Peyer's patch (tissue), 4 donors: ENCODE results near the gene CENPT. TPM values are rescaled to one million over a fixed set of nuclear protein-coding genes. Genes with fewer than 3 reads are reported as not detected.

ENCODE experiments used
- DNase-seq, 3 donors: peaks; one replicate each; pipeline ENCODE4 v3.0.0-alpha.2; 2017 to 2019
- H3K27ac ChIP-seq, 4 donors: fragments of 200-600 bp; sonication (generic); one replicate each; pipeline ENCODE4 v1.5.1; 2016 to 2019
- H3K27me3 ChIP-seq, 2 donors: fragments of 200-600 bp; sonication (generic); one replicate each; pipeline ENCODE4 v1.5.1; 2019
- H3K36me3 ChIP-seq, 3 donors: fragments of 200-600 bp; sonication (generic); one replicate each; pipeline ENCODE4 v1.5.1; 2016 to 2019
- H3K4me1 ChIP-seq, 4 donors: fragments of 200-600 bp; sonication (generic); one replicate each; pipeline ENCODE4 v1.5.1; 2016 to 2019
- H3K4me3 ChIP-seq, 4 donors: fragments of 200-600 bp; sonication (generic); 1 replicate in 3 of 4; 2 replicates in 1 of 4; pipeline ENCODE4 v1.5.1; 2016 to 2019; ENCODE audit warnings: mild to moderate bottlenecking in 1 of 4
- H3K9me3 ChIP-seq, 4 donors: fragments of 200-600 bp; sonication (generic); one replicate each; pipeline ENCODE4 v1.5.1; 2016 to 2019; ENCODE audit warnings: mild to moderate bottlenecking in 1 of 4
- CTCF ChIP-seq, 6 experiments: fragments of 450-650 bp in 4 of 6; fragments of 200-600 bp in 2 of 6; sonication (generic) in 1 of 6; IDR thresholded peaks; one replicate each; pipeline ENCODE4 v1.5.1; 2017 to 2019; ENCODE audit warnings: antibody characterized with exemption in 6 of 6, mild to moderate bottlenecking in 3 of 6, moderate library complexity in 1 of 6
- POLR2A ChIP-seq, 2 donors: fragments of 450-650 bp; IDR thresholded peaks; one replicate each; pipeline ENCODE4 v1.5.1; 2017; ENCODE audit warnings: antibody characterized with exemption in 2 of 2, mild to moderate bottlenecking in 2 of 2, moderate library complexity in 2 of 2
- total RNA-seq, 4 donors: library from RNA; depleted of rRNA; stranded (reverse); fragments of >200 nt; gene quantifications; one replicate each; pipeline ENCODE4 v1.1.0, GENCODE V29; 2016

The CENPT gene
- total RNA-seq, 4 donors from 2014 or later = 64.8 to 138 (median 94.6) TPM

GRCh38 chr16:67790071-67790470 lies 57.4 kb downstream of the CENPT start:
- Histone ChIP-seq H3K9me3 (no peaks in the 10 kb centered on the region), H3K4me3 (no peak overlapping the region), H3K36me3 (no peaks in the 10 kb centered on the region), H3K27me3 (no peaks in the 10 kb centered on the region), H3K4me1 (no peaks in the 10 kb centered on the region), H3K27ac (no peak overlapping the region)
- no peak for TF ChIP-seq POLR2A (IDR thresholded peaks at IDR 0.05)
- DNase-seq = no peak

GRCh38 chr16:67786491-67786890 lies 61.0 kb downstream of the CENPT start:
- H3K9me3 ChIP-seq = no peaks in the 10 kb centered on the region
- DNase-seq = no peak
- no peak overlapping the region for H3K4me3 ChIP-seq
- H3K36me3 ChIP-seq = no peaks in the 10 kb centered on the region
- no peak overlapping the region for H3K27ac ChIP-seq
- no peaks in the 10 kb centered on the region for H3K27me3 ChIP-seq
- no peak for TF ChIP-seq POLR2A (IDR thresholded peaks at IDR 0.05)
- no peak for TF ChIP-seq CTCF (IDR thresholded peaks at IDR 0.05)
- peaks cover 0 to under 1% (median 0%) of the 10 kb centered on the region in 4 donors for H3K4me1 ChIP-seq

DNA sequence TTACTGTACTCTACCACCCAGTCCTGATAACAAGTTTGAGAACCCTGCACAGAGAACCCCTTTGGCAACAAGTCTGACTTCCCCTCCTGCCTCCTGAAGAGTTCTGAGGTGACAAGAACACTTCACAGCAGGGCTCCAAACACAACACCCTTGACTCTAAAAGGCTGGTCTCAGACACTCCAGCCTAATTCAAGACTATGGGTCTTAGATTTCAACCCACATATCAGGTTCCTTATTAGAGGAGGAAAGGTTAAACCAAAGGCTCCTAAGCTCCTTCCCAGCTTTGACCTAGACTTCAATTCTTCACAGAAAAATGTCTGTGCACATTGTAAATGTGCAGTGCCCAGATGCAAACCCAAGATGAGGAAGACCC lies 64.2 kb downstream of the CENPT start:
- no peaks in the 10 kb centered on the region for H3K9me3 ChIP-seq
- H3K4me1 ChIP-seq = peaks cover 0 to 4% (median 0%) of the 10 kb centered on the region in 4 donors
- no peaks in the 10 kb centered on the region for H3K27me3 ChIP-seq
- H3K4me3 ChIP-seq = no peak overlapping the region
- no peak for DNase-seq
- no peaks in the 10 kb centered on the region for H3K36me3 ChIP-seq
- TF ChIP-seq POLR2A (IDR thresholded peaks at IDR 0.05) (no peak), CTCF (IDR thresholded peaks at IDR 0.05) (no peak)
- H3K27ac ChIP-seq = no peak overlapping the region

DNA sequence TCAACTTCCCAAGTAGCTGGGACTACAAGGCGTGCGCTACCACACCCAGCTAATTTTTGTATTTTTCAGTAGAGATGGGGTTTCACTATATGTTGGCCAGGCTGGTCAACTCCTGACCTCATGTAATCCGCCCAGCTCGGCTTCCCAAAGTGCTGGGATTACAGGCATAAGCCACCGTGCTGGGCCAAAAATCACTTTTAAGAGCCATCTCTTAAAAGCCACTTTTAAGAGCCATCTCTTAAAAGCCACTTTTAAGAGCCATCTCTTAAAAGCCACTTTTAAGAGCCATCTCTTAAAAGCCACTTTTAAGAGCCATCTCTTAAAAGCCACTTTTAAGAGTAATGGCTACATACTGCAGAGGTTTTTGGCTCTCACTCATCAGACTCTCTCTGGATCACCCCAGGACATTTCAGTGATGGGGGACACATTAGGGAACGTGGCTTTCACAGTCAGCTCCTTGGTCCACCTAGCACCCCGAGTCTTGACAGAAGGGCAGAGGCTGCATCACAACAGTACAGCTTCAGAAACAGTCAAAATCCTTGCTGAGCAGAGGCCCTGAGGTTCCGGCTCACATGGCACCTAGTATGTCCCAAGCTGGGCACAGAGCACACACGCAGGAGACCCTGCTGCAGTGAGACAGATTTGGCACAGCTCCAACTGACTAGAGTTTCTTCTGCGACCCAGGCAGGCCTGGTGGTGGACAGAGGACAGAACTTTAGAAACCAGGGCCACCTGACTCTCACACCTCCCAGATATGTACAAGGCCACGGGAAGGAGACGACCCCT lies 64.7 kb downstream of the CENPT start:
- Histone ChIP-seq H3K4me3 (no peak overlapping the region), H3K36me3 (no peaks in the 10 kb centered on the region), H3K27me3 (no peaks in the 10 kb centered on the region), H3K27ac (no peak overlapping the region), H3K9me3 (no peaks in the 10 kb centered on the region), H3K4me1 (peaks cover 0 to 4% (median 0%) of the 10 kb centered on the region in 4 donors)
- TF ChIP-seq POLR2A (IDR thresholded peaks at IDR 0.05) (no peak), CTCF (IDR thresholded peaks at IDR 0.05) (no peak)
- no peak for DNase-seq

GRCh38 chr16:67781565-67781921 lies 66.0 kb downstream of the CENPT start:
- H3K36me3 ChIP-seq = no peaks in the 10 kb centered on the region
- no peaks in the 10 kb centered on the region for H3K9me3 ChIP-seq
- H3K4me3 ChIP-seq = no peak overlapping the region
- no peak overlapping the region for H3K27ac ChIP-seq
- H3K4me1 ChIP-seq = peaks cover 0 to 4% (median 0%) of the 10 kb centered on the region in 4 donors
- TF ChIP-seq CTCF (IDR thresholded peaks at IDR 0.05) (no peak), POLR2A (IDR thresholded peaks at IDR 0.05) (no peak)
- no peaks in the 10 kb centered on the region for H3K27me3 ChIP-seq
- DNase-seq = no peak

- TF ChIP-seq CTCF (IDR thresholded peaks at IDR 0.05) = no peak
- no peak for TF ChIP-seq POLR2A (IDR thresholded peaks at IDR 0.05)
- H3K4me3 ChIP-seq = no peak overlapping the region
- DNase-seq = no peak
- H3K27me3 ChIP-seq = no peaks in the 10 kb centered on the region
- H3K36me3 ChIP-seq = no peaks in the 10 kb centered on the region
- peaks cover 0 to 4% (median 0%) of the 10 kb centered on the region in 4 donors for H3K4me1 ChIP-seq
- H3K27ac ChIP-seq = no peak overlapping the region
- H3K9me3 ChIP-seq = no peaks in the 10 kb centered on the region
Observed at GRCh38 chr16:67780847-67781564, 66.5 kb downstream of the CENPT start.
